Gastroesophageal sphincter (tissue), 4 donors: ENCODE data around the gene TMEM63A. TPM values are rescaled to one million over a fixed set of nuclear protein-coding genes. Genes with fewer than 3 reads are reported as not detected.
"Not testable (repeated sequence)": the region's sequence is repeated elsewhere in the genome, so short reads cannot be mapped to it uniquely, and the experiment has no call there.

ENCODE experiments used
- ATAC-seq: fragments of 150-250 bp; one replicate; pipeline ENCODE4 v1.9.1; 2016; ENCODE audit warnings: mild to moderate bottlenecking, moderate library complexity
- H3K27ac ChIP-seq, 4 donors: fragments of 200-600 bp; sonication (generic) in 3 of 4; 1 replicate in 3 of 4; 2 replicates in 1 of 4; pipeline ENCODE4 v1.5.1; 2016 to 2019
- H3K27me3 ChIP-seq: fragments of 200-600 bp; sonication (generic); one replicate; pipeline ENCODE4 v1.5.1; 2019
- H3K36me3 ChIP-seq, 2 donors: fragments of 200-600 bp; sonication (generic); one replicate each; pipeline ENCODE4 v1.5.1; 2019; ENCODE audit warnings: control low read depth in 1 of 2
- H3K4me1 ChIP-seq, 3 donors: fragments of 200-600 bp; sonication (generic); 1 replicate in 2 of 3; 2 replicates in 1 of 3; pipeline ENCODE4 v1.5.1; 2016 to 2019; ENCODE audit warnings: control low read depth in 2 of 3
- H3K4me3 ChIP-seq, 2 donors: fragments of 200-600 bp; sonication (generic); one replicate each; pipeline ENCODE4 v1.5.1; 2019; ENCODE audit warnings: mild to moderate bottlenecking in 1 of 2, moderate library complexity in 1 of 2
- H3K9me3 ChIP-seq, 3 donors: fragments of 200-600 bp; sonication (generic); one replicate each; pipeline ENCODE4 v1.5.1; 2017 to 2019; ENCODE audit warnings: control low read depth in 2 of 3
- EP300 ChIP-seq: sonication (generic); formaldehyde crosslinking; IDR thresholded peaks from one replicate; pipeline ENCODE4 v1.6.1; 2017; ENCODE audit warnings: antibody characterized with exemption, mild to moderate bottlenecking
- POLR2A ChIP-seq, 2 donors: fragments of 450-650 bp; IDR thresholded peaks; one replicate each; pipeline ENCODE4 v1.6.1; 2017; ENCODE audit warnings: antibody characterized with exemption in 2 of 2, mild to moderate bottlenecking in 2 of 2, moderate library complexity in 1 of 2
- POLR2AphosphoS5 ChIP-seq: sonication (generic); formaldehyde crosslinking; IDR thresholded peaks from one replicate; pipeline ENCODE4 v1.6.1; 2017; ENCODE audit warnings: antibody characterized with exemption
- WGBS, 2 donors: methylation state at CpG; one replicate each; pipeline ENCODE4 v1.1.5; 2018; ENCODE audit warnings: low coverage in 1 of 2; 5-methylcytosine and 5-hydroxymethylcytosine counted together
- total RNA-seq, 4 donors: library from RNA; depleted of rRNA; stranded (reverse); fragments of >200 nt; gene quantifications; one replicate each; pipeline ENCODE4 v1.1.0, GENCODE V29; 2016
- TF ChIP-seq, protein P1 (sequence below), 4 experiments: fragments of 200-600 bp in 2 of 4; fragments of 450-650 bp in 2 of 4; sonication (generic) in 1 of 4; IDR thresholded peaks; one replicate each; pipeline ENCODE4 v1.5.1; 2017 to 2019; ENCODE audit warnings: antibody characterized with exemption in 4 of 4, mild to moderate bottlenecking in 2 of 4, moderate library complexity in 2 of 4

The TMEM63A gene
- total RNA-seq, 4 donors from 2014 or later: 10.9 to 55.9 (median 23.8) TPM

DNA sequence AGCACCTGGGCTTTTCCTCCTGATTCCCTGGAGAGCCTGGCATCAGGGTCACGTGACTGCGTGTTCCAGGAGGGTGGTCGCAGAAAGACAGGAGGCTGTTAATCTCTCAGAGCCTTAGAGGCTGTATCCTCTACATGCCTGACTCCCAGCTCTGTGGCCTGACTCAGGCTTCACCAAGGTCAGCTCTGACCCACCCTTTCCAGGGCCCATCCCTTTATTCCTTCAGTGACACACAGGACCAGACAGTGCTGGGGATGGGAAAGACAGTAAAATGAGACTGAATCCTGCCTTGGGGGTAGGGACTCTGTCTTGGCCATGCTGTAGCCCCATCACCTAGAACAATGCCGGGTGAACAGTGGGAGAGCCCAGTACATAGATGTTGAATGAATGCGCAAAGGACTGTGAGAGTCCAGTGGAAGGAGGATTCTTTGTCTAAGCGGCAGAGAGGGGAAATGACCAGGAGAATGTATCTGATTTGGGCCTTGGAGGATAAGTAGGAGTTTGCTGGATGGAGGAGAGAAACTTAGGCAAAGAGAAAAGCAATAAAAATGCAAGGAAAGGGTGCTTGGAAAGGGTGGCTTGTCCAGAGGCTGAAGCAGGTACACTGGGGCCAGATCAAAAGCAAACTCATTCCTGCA lies 39.3 kb downstream of the TMEM63A start:
- H3K36me3 ChIP-seq: peaks cover 0 to 98% of the 10 kb centered on the region in 2 donors
- H3K4me3 ChIP-seq: no peak overlapping the region
- H3K27me3 ChIP-seq: no peaks in the 10 kb centered on the region
- 100% methylated on average over 2 of the region's 6 CpGs; no CpG with 5 or more reads in 1 of the 2 donors for WGBS, 2 donors
- ATAC-seq: no peak
- no peak for TF ChIP-seq POLR2AphosphoS5
- H3K9me3 ChIP-seq: no peaks in the 10 kb centered on the region
- H3K27ac ChIP-seq: peak overlapping the region in 3 of 4 donors; percentile 4 to 7 (median 6)
- peaks cover 0 to 14% (median 5%) of the 10 kb centered on the region in 3 donors for H3K4me1 ChIP-seq

DNA sequence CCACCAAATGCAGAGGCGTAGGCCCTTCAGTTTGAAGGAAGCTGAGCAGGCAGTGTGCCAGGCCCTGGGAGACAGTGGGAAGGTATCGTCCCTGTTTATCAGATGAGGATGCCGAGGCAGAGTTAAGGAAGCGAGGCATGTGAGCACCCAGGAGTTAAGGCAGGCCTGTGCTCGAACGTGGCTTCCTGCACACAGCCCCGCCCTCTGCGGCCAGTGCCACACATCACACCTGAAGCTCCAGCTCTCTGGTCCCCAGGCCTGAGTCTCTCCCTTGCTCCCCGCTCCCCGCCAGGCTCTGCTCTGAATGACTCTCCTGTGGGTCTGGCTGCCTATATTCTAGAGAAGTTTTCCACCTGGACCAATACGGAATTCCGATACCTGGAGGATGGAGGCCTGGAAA lies 40.1 kb downstream of the TMEM63A start:
- H3K36me3 ChIP-seq: peaks cover 0 to 98% of the 10 kb centered on the region in 2 donors
- TF ChIP-seq POLR2AphosphoS5 (no peak), POLR2A (IDR thresholded peaks at IDR 0.05) (no peak), EP300 (no peak)
- TF ChIP-seq, protein P1, sequence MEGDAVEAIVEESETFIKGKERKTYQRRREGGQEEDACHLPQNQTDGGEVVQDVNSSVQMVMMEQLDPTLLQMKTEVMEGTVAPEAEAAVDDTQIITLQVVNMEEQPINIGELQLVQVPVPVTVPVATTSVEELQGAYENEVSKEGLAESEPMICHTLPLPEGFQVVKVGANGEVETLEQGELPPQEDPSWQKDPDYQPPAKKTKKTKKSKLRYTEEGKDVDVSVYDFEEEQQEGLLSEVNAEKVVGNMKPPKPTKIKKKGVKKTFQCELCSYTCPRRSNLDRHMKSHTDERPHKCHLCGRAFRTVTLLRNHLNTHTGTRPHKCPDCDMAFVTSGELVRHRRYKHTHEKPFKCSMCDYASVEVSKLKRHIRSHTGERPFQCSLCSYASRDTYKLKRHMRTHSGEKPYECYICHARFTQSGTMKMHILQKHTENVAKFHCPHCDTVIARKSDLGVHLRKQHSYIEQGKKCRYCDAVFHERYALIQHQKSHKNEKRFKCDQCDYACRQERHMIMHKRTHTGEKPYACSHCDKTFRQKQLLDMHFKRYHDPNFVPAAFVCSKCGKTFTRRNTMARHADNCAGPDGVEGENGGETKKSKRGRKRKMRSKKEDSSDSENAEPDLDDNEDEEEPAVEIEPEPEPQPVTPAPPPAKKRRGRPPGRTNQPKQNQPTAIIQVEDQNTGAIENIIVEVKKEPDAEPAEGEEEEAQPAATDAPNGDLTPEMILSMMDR (IDR thresholded peaks at IDR 0.05): no peak
- WGBS, 2 donors: 81 to 90% methylated on average over 3 to 7 of the region's 12 CpGs
- peak overlapping the region in 2 of 4 donors; percentile 6 to 7 for H3K27ac ChIP-seq
- H3K4me1 ChIP-seq: peaks cover 0 to 9% (median 5%) of the 10 kb centered on the region in 3 donors
- no peak overlapping the region for H3K4me3 ChIP-seq
- no peak for ATAC-seq
- no peaks in the 10 kb centered on the region for H3K27me3 ChIP-seq
- H3K9me3 ChIP-seq: no peaks in the 10 kb centered on the region

DNA sequence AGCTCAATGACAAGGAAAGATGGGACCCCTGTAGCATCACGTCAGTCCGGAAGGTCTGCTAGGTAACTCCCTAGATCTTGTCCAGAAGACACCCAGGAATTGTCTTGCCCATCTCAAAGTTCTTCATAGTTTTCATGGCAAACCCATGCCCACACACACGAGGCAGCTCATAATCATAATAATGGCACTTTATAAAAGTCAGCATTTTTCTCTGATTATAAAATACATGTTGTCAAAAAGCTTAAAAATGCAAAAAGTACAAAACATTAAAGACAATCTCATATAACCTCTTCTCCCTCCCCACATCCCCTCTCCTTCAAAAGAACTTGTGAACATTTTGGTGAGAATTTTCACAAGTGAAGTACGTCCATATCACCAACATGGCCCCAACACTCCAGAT lies 41.5 kb downstream of the TMEM63A start:
- 77 to 91% methylated on average over 4 of the region's 4 CpGs for WGBS, 2 donors

DNA sequence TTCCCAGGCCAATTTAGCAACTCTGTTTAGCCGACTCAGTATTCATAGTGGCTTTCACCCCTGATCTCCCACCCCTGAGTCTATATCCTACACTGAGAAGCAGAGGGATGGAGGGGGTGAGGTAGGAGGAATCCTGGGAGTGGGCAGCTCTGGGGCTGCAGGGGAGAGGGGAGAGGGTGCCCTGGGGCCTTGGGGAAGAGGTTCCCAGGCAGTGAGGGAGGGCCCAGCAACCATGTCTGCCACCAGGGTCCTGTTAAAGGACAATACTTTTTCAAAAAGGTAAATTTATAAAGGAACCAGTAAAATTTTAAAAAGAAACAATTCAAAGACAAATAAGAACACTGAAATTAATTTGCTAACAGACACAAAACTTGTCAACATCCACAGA lies 42.0 kb downstream of the TMEM63A start:
- Histone ChIP-seq H3K27me3 (no peaks in the 10 kb centered on the region), H3K36me3 (peaks cover 0 to 81% of the 10 kb centered on the region in 2 donors), H3K4me1 (peaks cover 0 to 17% (median 7%) of the 10 kb centered on the region in 3 donors), H3K9me3 (no peaks in the 10 kb centered on the region), H3K27ac (peak overlapping the region in 1 of 4 donors; percentile 13), H3K4me3 (no peak overlapping the region)
- TF ChIP-seq POLR2A (IDR thresholded peaks at IDR 0.05) (no peak), EP300 (no peak), POLR2AphosphoS5 (no peak)
- TF ChIP-seq, protein P1 (IDR thresholded peaks at IDR 0.05): no peak
- WGBS, 2 donors: no CpG with 5 or more reads among the region's 1 CpG
- no peak for ATAC-seq

More for the DNA sequence above, 41.5 kb downstream of the TMEM63A start:
- Histone ChIP-seq H3K27ac (no peak overlapping the region), H3K4me1 (peaks cover 0 to 17% (median 9%) of the 10 kb centered on the region in 3 donors), H3K9me3 (no peaks in the 10 kb centered on the region), H3K27me3 (no peaks in the 10 kb centered on the region), H3K36me3 (peaks cover 0 to 86% of the 10 kb centered on the region in 2 donors), H3K4me3 (no peak overlapping the region)
- ATAC-seq: no peak
- TF ChIP-seq, protein P1 (IDR thresholded peaks at IDR 0.05): no peak
- TF ChIP-seq POLR2A (IDR thresholded peaks at IDR 0.05) (no peak), POLR2AphosphoS5 (no peak), EP300 (no peak)

DNA sequence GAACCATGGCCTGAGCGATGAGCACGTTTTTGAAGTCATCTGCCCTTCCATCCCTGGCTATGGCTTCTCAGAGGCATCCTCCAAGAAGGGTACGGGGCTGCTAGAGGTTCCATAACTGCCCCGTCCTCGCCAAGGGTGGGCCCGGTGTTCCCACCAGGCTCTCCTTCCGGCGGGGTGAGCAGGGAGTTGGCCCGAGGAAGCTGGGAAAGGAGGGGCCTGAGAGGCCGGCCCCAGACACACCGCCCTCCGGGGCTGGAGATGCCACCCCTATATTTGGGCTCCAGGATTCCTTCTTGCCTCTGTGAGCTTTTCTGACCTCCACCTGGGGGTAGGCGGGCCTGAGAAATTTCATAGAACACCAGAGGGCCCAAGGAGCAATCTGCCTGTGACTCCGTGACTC lies 43.4 kb downstream of the TMEM63A start:
- no peak for ATAC-seq
- Histone ChIP-seq H3K4me1 (peaks cover 5 to 28% (median 13%) of the 10 kb centered on the region in 3 donors), H3K27ac (peak overlapping the region in 1 of 4 donors; percentile 13), H3K27me3 (no peaks in the 10 kb centered on the region), H3K9me3 (no peaks in the 10 kb centered on the region), H3K4me3 (no peak overlapping the region), H3K36me3 (peaks cover 0 to 66% of the 10 kb centered on the region in 2 donors)
- TF ChIP-seq POLR2AphosphoS5 (no peak), POLR2A (IDR thresholded peaks at IDR 0.05) (no peak), EP300 (no peak)
- TF ChIP-seq, protein P1 (IDR thresholded peaks at IDR 0.05): no peak
- WGBS, 2 donors: 100% methylated on average over 2 of the region's 14 CpGs; no CpG with 5 or more reads in 1 of the 2 donors

DNA sequence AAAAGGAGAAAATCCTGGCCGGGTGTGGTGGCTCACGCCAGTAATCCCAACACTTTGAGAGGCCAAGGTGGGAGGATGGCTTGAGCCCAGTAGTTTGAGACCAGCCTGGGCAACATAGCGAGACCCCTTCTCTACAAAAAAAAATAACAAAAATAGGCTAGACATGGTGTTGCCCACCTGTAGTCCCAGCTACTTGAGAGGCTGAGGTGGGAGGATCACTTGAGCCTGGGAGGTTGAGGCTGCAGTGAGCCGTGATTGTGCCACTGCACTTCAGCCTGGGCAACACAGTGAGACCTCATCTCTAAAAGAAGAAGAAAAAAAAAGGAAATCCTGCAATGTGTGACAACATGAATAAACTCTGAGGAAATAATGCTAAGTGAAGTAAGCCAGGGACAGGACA lies 45.9 kb downstream of the TMEM63A start:
- peaks cover 5 to 28% (median 13%) of the 10 kb centered on the region in 3 donors for H3K4me1 ChIP-seq
- not testable (repeated sequence) for H3K9me3 ChIP-seq, H3K27me3 ChIP-seq, H3K4me3 ChIP-seq, ATAC-seq
- H3K36me3 ChIP-seq: peaks cover 0 to 67% of the 10 kb centered on the region in 2 donors
- 60 to 77% methylated on average over 2 to 4 of the region's 4 CpGs for WGBS, 2 donors
- H3K27ac ChIP-seq: peak overlapping the region in 3 of 4 donors; percentile 51 to 75 (median 60)
